Astrocyte of the cerebellum (primary cell): ENCODE results near the gene HARS2.
"Not testable (repeated sequence)": the region's sequence is repeated elsewhere in the genome, so short reads cannot be mapped to it uniquely, and the experiment has no call there.

Experiments used
- DNase-seq: peaks from one replicate; pipeline ENCODE4 v3.0.0-alpha.2; 2011; ENCODE audit warnings: low read depth
- H3K4me3 ChIP-seq: 2 replicates; pipeline ENCODE4 v1.5.1; 2011; ENCODE audit warnings: mild to moderate bottlenecking, low read depth, low read length, moderate library complexity
- CTCF ChIP-seq: IDR thresholded peaks from 2 replicates; pipeline ENCODE4 v1.5.1; 2012; ENCODE audit warnings: low read length, low read depth, moderate library complexity, mild to moderate bottlenecking; ENCODE audit errors: missing control alignments
- in situ Hi-C: cut with HindIII; loops from 2 replicates; pipeline ENCODE4 v1.10.0; 2017; ENCODE audit warnings: low sequenced_read_pairs

The HARS2 gene

GRCh38 chr5:140718266-140718592 lies 27.0 kb downstream of the HARS2 start:
- in situ Hi-C loops: no loop called here
- no peak for DNase-seq
- no peak overlapping the region for H3K4me3 ChIP-seq
- TF ChIP-seq CTCF: no peak

- H3K4me3 ChIP-seq, in situ Hi-C loops, DNase-seq: not testable (repeated sequence)
Observed at GRCh38 chr5:140720738-140721137, 29.5 kb downstream of the HARS2 start.

GRCh38 chr5:140721395-140721794 lies 30.1 kb downstream of the HARS2 start:
- in situ Hi-C loops, DNase-seq, H3K4me3 ChIP-seq: not testable (repeated sequence)

GRCh38 chr5:140725799-140726471 lies 34.7 kb downstream of the HARS2 start:
- peak overlapping the region; percentile 42 for H3K4me3 ChIP-seq
- in situ Hi-C loops: no loop called here
- TF ChIP-seq CTCF: no peak
- DNase-seq: peak; percentile 77

GRCh38 chr5:140733098-140733497 lies 41.8 kb downstream of the HARS2 start:
- H3K4me3 ChIP-seq: no peak overlapping the region
- in situ Hi-C loops: no loop called here
- no peak for TF ChIP-seq CTCF
- DNase-seq: no peak

GRCh38 chr5:140734354-140734753 lies 43.1 kb downstream of the HARS2 start:
- DNase-seq: no peak
- in situ Hi-C loops: no loop called here
- peak; percentile 11 for TF ChIP-seq CTCF
- H3K4me3 ChIP-seq: no peak overlapping the region

- in situ Hi-C loops: no loop called here
- no peak for TF ChIP-seq CTCF
- H3K4me3 ChIP-seq: no peak overlapping the region
- no peak for DNase-seq
Observed at GRCh38 chr5:140737486-140737885, 46.2 kb downstream of the HARS2 start.

GRCh38 chr5:140741967-140742366 lies 50.7 kb downstream of the HARS2 start:
- in situ Hi-C loops: no loop called here

More at GRCh38 chr5:140741967-140742366, 50.7 kb downstream of the HARS2 start:
- no peak for DNase-seq
- no peak for TF ChIP-seq CTCF
- H3K4me3 ChIP-seq: no peak overlapping the region
